ENCODE measurements around the gene REV3L.

DNA sequence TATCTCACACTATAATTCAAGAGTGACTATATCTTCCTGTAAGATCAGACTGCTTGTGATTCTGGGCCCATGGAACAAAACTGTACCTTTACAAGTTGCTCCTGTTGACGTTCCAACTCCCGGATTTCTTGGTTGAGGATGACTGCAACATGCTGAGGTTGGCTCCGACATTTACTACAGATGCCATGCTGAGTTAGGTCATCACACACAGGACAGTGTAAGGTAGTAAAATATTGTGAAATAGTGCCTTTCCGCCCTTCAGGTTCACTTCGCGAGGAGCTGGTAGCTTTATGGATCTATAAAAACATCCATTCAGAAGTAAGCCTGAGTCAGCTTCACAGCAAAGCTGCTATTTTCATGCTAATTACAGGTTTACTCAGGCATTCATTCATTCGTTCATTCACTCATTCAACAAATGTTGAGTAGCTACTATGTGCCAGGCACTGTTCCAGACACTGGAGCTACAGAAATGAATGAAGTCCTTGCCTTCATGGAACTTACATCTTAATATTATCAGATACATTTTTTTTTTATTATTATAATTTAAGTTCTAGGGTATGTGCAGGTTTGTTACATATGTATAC lies 175.7 kb downstream of the REV3L start:
- no peak for TF ChIP-seq POLR2A (IDR thresholded peaks at IDR 0.05; ENCODE audit: low read depth, low read length)
- no peak for TF ChIP-seq POLR2AphosphoS5 (IDR thresholded peaks at IDR 0.05; ENCODE audit: low read depth, low read length)
